Activated CD4-positive, CD25-positive, alpha-beta regulatory T cell treated with anti-CD3 and anti-CD28 coated beads, Interleukin-2, amount 50 U/mL, for 72 hours (primary cell): ENCODE results near the gene YTHDF1.
A peak's percentile ranks its signal among the peaks of the same experiment; 100 is the strongest.
"Not testable (repeated sequence)": the region's sequence is repeated elsewhere in the genome, so short reads cannot be mapped to it uniquely, and the experiment has no call there.

ENCODE experiments used
- DNase-seq: peaks from one replicate; pipeline ENCODE4 v3.0.0; 2021

YTHDF1 gene

GRCh38 chr20:63216041-63216848 lies at the start of gene YTHDF1:
TSS of gene YTHDF1 (minus strand) at chr20:63216131. CDS start at chr20:63215892, 239 bp downstream.
- peak; percentile 98 for DNase-seq

GRCh38 chr20:63264519-63264918 lies 48.6 kb upstream of the YTHDF1 start:
- DNase-seq = no peak

- no peak for DNase-seq
These were observed 48.1 kb upstream of the YTHDF1 start for GRCh38 chr20:63264000-63264399.

GRCh38 chr20:63262836-63263235 lies 46.9 kb upstream of the YTHDF1 start:
- DNase-seq = no peak

GRCh38 chr20:63261795-63262528 lies 46.0 kb upstream of the YTHDF1 start:
- DNase-seq = no peak

- no peak for DNase-seq
These were observed 45.3 kb upstream of the YTHDF1 start for GRCh38 chr20:63261060-63261794.

- DNase-seq = no peak
These were observed 44.6 kb upstream of the YTHDF1 start for GRCh38 chr20:63260521-63260920.

- no peak for DNase-seq
These were observed 44.0 kb upstream of the YTHDF1 start for GRCh38 chr20:63259734-63260460.

GRCh38 chr20:63258781-63259180 lies 42.9 kb upstream of the YTHDF1 start:
- no peak for DNase-seq

GRCh38 chr20:63257629-63258028 lies 41.7 kb upstream of the YTHDF1 start:
- DNase-seq = no peak

GRCh38 chr20:63256954-63257353 lies 41.0 kb upstream of the YTHDF1 start:
- no peak for DNase-seq

GRCh38 chr20:63255931-63256704 lies 40.2 kb upstream of the YTHDF1 start:
- DNase-seq = no peak

- DNase-seq = no peak
These were observed 38.9 kb upstream of the YTHDF1 start for GRCh38 chr20:63254606-63255384.

- no peak for DNase-seq
These were observed 38.3 kb upstream of the YTHDF1 start, which contains the start of gene NKAIN4 for GRCh38 chr20:63254232-63254605. TSS of gene NKAIN4 (minus strand) at chr20:63254463. CDS start at chr20:63254450, 13 bp downstream.

- DNase-seq = no peak
These were observed 37.7 kb upstream of the YTHDF1 start for GRCh38 chr20:63253438-63254231.

- no peak for DNase-seq
These were observed 37.1 kb upstream of the YTHDF1 start for GRCh38 chr20:63253065-63253437.

GRCh38 chr20:63252284-63252711 lies 36.4 kb upstream of the YTHDF1 start:
- no peak for DNase-seq

- DNase-seq = not testable (repeated sequence)
These were observed 35.4 kb upstream of the YTHDF1 start for GRCh38 chr20:63251350-63251749.

- DNase-seq = no peak
These were observed 34.0 kb upstream of the YTHDF1 start for GRCh38 chr20:63249891-63250290.
